GM12878 (cell line): ENCODE data around the gene NR4A2. TPM values are rescaled to one million over a fixed set of nuclear protein-coding genes. Genes with fewer than 3 reads are reported as not detected.
A peak's percentile ranks its signal among the peaks of the same experiment; 100 is the strongest.

ENCODE experiments used
- CHD4 ChIP-seq: fragments of 200-600 bp; sonication (generic); IDR thresholded peaks from 2 replicates; pipeline ENCODE4 v1.6.1; 2016; ENCODE audit warnings: mild to moderate bottlenecking
- ELK1 ChIP-seq: IDR thresholded peaks from 2 replicates; pipeline ENCODE4 v1.6.1; 2012; ENCODE audit warnings: low read depth, low read length, improper control_type of control experiment
- EP300 ChIP-seq, 2 experiments: fragments of 150-350 bp in 1 of 2; IDR thresholded peaks; 2 replicates each; pipeline ENCODE4 v1.6.1; 2011 to 2012; ENCODE audit warnings: low read depth in 2 of 2, low read length in 2 of 2, borderline replicate concordance in 1 of 2, improper control_type of control experiment in 1 of 2, inconsistent platforms in 1 of 2; ENCODE audit not compliant: control insufficient read depth in 1 of 2
- FOXM1 ChIP-seq: IDR thresholded peaks from 2 replicates; pipeline ENCODE4 v1.6.1; 2012; ENCODE audit warnings: low read depth, mild to moderate bottlenecking, inconsistent platforms, low read length, moderate library complexity
- IKZF1 ChIP-seq: fragments of 450-650 bp; conservative IDR thresholded peaks from 2 replicates; pipeline ENCODE4 v1.6.1; 2017; ENCODE audit warnings: antibody characterized with exemption, mild to moderate bottlenecking
- KAT2A ChIP-seq: conservative IDR thresholded peaks from 2 replicates; pipeline ENCODE4 v1.6.1; 2011; ENCODE audit warnings: low read depth, low read length; ENCODE audit not compliant: control insufficient read depth
- LARP7 ChIP-seq: fragments of 450-650 bp; IDR thresholded peaks from 2 replicates; pipeline ENCODE4 v1.6.1; 2017; ENCODE audit warnings: mild to moderate bottlenecking
- MTA2 ChIP-seq: fragments of 450-650 bp; IDR thresholded peaks from 2 replicates; pipeline ENCODE4 v1.6.1; 2016; ENCODE audit warnings: low read depth, mild to moderate bottlenecking, moderate library complexity
- NFYA ChIP-seq: IDR thresholded peaks from 2 replicates; pipeline ENCODE4 v1.6.1; 2011; ENCODE audit warnings: low read depth, mild to moderate bottlenecking, low read length, improper control_type of control experiment, borderline replicate concordance
- PAX5 ChIP-seq: IDR thresholded peaks from 2 replicates; pipeline ENCODE4 v1.6.1; 2011; ENCODE audit warnings: low read depth, low read length, borderline replicate concordance
- SMAD1 ChIP-seq: fragments of 450-650 bp; IDR thresholded peaks from 2 replicates; pipeline ENCODE4 v1.6.1; 2018; ENCODE audit warnings: mild to moderate bottlenecking, low read depth; ENCODE audit not compliant: partially characterized antibody
- TCF12 ChIP-seq: IDR thresholded peaks from 2 replicates; pipeline ENCODE4 v1.6.1; 2011; ENCODE audit warnings: low read depth, mild to moderate bottlenecking, low read length
- TCF3 ChIP-seq: IDR thresholded peaks from 2 replicates; pipeline ENCODE4 v1.6.1; 2012; ENCODE audit warnings: low read depth, mild to moderate bottlenecking, low read length, borderline replicate concordance; ENCODE audit not compliant: insufficient read depth
- USF2 ChIP-seq: IDR thresholded peaks from 2 replicates; pipeline ENCODE4 v1.6.1; 2011; ENCODE audit warnings: low read depth, low read length, improper control_type of control experiment, borderline replicate concordance
- YY1 ChIP-seq: IDR thresholded peaks from 2 replicates; pipeline ENCODE4 v1.6.1; 2011; ENCODE audit warnings: low read depth, mild to moderate bottlenecking, low read length
- ZBTB11 ChIP-seq: fragments of 450-650 bp; formaldehyde crosslinking; IDR thresholded peaks from 2 replicates; pipeline ENCODE4 v1.5.0; 2022; ENCODE audit warnings: mild to moderate bottlenecking, missing genetic modification characterization
- ZNF274 ChIP-seq: IDR thresholded peaks from one replicate; pipeline ENCODE4 v1.8.0; 2011; ENCODE audit not compliant: insufficient read length, insufficient read depth
- ZNF622 ChIP-seq: fragments of 450-650 bp; IDR thresholded peaks from 2 replicates; pipeline ENCODE4 v1.6.1; 2017; ENCODE audit warnings: mild to moderate bottlenecking, inconsistent platforms
- polyA plus RNA-seq, 11 experiments: library from polyadenylated mRNA; depleted of rRNA in 4 of 11; unstranded in 6 of 11; stranded (reverse) in 5 of 11; fragments of >200 nt; fragmentation: Nextera tagmentation in 4 of 11; fragmentation: Illumina TruSeq in 1 of 11; extraction: Ambion mirVana in 4 of 11; extraction: Trizol in 1 of 11; gene quantifications; 1 replicate in 1 of 11; 2 replicates in 10 of 11; pipeline versions ENCODE4 v1.2.1 to v1.2.3, GENCODE V29; 2011 to 2016; ENCODE audit warnings: inconsistent platforms in 2 of 11, missing spikeins in 2 of 11, low read depth in 1 of 11
- total RNA-seq, 4 experiments: library from RNA; depleted of rRNA in 3 of 4; stranded (reverse); fragments of >200 nt in 3 of 4; fragmentation: Illumina TruSeq in 1 of 4; extraction: Trizol in 1 of 4; gene quantifications; 2 replicates each; pipeline versions ENCODE4 v1.2.1 to v1.2.3, GENCODE V29; 2013 to 2021
- TF ChIP-seq, protein P1 (sequence below): fragments of 450-650 bp; formaldehyde crosslinking; IDR thresholded peaks from 2 replicates; pipeline ENCODE4 v1.4.0; 2022; ENCODE audit warnings: mild to moderate bottlenecking, moderate library complexity
- TF ChIP-seq, protein P2 (sequence below): fragments of 450-650 bp; IDR thresholded peaks from 2 replicates; pipeline ENCODE4 v1.6.1; 2017; ENCODE audit warnings: borderline replicate concordance

Gene NR4A2
- total and polyA plus RNA-seq, 10 of the 15 experiments (the other 5 are each of a cell fraction or from before 2014, with no cell fraction given): 0.15 to 3.4 (median 0.58) TPM

DNA sequence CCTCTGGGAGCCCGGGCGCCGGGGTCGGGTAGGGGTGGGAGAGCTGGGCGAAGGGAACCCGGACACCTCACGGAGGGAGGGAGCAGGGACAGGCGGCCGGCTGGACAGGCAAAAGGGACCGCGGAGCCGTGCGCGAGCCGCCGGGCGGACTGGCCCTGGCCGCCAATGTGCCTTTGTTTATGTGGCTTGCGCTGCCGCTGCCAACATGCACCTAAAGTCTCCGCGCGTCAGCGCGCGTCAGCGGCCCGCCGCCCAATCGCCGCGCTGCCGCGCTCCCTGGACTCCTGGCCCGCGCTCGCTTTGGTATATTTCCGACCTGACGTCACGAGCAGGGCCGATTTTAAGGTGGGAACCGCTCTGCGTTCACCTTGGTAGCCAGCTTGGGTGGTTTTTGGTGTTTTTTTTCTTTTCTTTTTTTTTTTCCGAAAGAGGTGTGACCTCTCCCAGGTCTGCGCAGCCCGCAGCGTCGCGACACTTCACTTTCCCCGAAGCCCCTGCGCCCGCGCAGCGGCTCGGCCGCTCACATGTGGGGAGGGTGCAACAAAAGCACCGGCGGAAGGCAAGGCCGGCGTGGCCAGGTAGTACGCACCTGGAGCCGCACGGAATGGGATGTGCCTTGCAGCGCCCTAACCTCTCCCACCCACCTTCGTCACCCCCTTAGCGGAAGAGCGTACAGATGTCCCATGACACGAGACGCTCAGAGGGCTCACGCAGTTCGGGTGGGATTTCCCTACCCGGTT is at the start of gene NR4A2 (continued):
- TF ChIP-seq, protein P1, sequence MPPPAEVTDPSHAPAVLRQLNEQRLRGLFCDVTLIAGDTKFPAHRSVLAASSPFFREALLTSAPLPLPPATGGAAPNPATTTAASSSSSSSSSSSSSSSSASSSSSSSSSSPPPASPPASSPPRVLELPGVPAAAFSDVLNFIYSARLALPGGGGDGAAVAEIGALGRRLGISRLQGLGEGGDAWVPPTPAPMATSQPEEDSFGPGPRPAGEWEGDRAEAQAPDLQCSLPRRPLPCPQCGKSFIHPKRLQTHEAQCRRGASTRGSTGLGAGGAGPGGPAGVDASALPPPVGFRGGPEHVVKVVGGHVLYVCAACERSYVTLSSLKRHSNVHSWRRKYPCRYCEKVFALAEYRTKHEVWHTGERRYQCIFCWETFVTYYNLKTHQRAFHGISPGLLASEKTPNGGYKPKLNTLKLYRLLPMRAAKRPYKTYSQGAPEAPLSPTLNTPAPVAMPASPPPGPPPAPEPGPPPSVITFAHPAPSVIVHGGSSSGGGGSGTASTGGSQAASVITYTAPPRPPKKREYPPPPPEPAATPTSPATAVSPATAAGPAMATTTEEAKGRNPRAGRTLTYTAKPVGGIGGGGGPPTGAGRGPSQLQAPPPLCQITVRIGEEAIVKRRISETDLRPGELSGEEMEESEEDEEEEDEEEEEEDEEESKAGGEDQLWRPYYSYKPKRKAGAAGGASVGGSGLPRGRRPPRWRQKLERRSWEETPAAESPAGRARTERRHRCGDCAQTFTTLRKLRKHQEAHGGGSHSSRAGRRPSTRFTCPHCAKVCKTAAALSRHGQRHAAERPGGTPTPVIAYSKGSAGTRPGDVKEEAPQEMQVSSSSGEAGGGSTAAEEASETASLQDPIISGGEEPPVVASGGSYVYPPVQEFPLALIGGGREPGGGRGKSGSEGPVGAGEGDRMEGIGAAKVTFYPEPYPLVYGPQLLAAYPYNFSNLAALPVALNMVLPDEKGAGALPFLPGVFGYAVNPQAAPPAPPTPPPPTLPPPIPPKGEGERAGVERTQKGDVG: no peak
- TF ChIP-seq TCF12 (0 out of 2 replicates have a peak, but pooled peaks have one; percentile 38), ZNF274 (no peak), LARP7 (no peak), EP300 (IDR thresholded peaks at IDR 0.05; ENCODE audit: borderline replicate concordance in 1 of 2, control insufficient read depth in 1 of 2, low read depth in 2 of 2, low read length in 2 of 2) (peak; percentile 8 to 49; a peak in 2 of 4 replicates), TCF3 (peak; percentile 49; the same call in 1 of the 2 replicates), MTA2 (no peak), PAX5 (0 out of 2 replicates have a peak, but pooled peaks have one; percentile 28), ZNF622 (no peak), SMAD1 (no peak), CHD4 (no peak), NFYA (no peak), USF2 (no peak), ELK1 (peak; percentile 33; the same call in 1 of the 2 replicates), YY1 (no peak), FOXM1 (no peak), ZBTB11 (CRISPR knock-in tag) (no peak), KAT2A (no peak), IKZF1 (peak; percentile 56)
- TF ChIP-seq, protein P2, sequence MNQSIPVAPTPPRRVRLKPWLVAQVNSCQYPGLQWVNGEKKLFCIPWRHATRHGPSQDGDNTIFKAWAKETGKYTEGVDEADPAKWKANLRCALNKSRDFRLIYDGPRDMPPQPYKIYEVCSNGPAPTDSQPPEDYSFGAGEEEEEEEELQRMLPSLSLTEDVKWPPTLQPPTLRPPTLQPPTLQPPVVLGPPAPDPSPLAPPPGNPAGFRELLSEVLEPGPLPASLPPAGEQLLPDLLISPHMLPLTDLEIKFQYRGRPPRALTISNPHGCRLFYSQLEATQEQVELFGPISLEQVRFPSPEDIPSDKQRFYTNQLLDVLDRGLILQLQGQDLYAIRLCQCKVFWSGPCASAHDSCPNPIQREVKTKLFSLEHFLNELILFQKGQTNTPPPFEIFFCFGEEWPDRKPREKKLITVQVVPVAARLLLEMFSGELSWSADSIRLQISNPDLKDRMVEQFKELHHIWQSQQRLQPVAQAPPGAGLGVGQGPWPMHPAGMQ: no peak
